ENCODE measurements around the gene CACHD1.

CACHD1 gene

GRCh38 chr1:64669098-64669675 is 199.3 kb downstream of the CACHD1 start:
- no peak for TF ChIP-seq CTCF (IDR thresholded peaks at IDR 0.05; ENCODE audit: control insufficient read depth, insufficient read depth, low read depth, low read length, missing control alignments)
- no peak for DNase-seq (ENCODE audit: low read depth)
- H3K4me3 ChIP-seq (ENCODE audit: control insufficient read depth, low read depth, low read length), result no peak overlapping the region

- H3K4me3 ChIP-seq (ENCODE audit: control insufficient read depth, low read depth, low read length), result no peak overlapping the region
- TF ChIP-seq CTCF (IDR thresholded peaks at IDR 0.05; ENCODE audit: control insufficient read depth, insufficient read depth, low read depth, low read length, missing control alignments), result peak; percentile 68
- no peak for DNase-seq (ENCODE audit: low read depth)
These were observed 205.9 kb downstream of the CACHD1 start for GRCh38 chr1:64675718-64676345.

- no peak for TF ChIP-seq CTCF (IDR thresholded peaks at IDR 0.05; ENCODE audit: control insufficient read depth, insufficient read depth, low read depth, low read length, missing control alignments)
- H3K4me3 ChIP-seq (ENCODE audit: control insufficient read depth, low read depth, low read length), result no peak overlapping the region
- no peak for DNase-seq (ENCODE audit: low read depth)
These were observed 206.5 kb downstream of the CACHD1 start for GRCh38 chr1:64676386-64676785.

GRCh38 chr1:64677532-64677931 is 207.6 kb downstream of the CACHD1 start:
- no peak for DNase-seq (ENCODE audit: low read depth)
- H3K4me3 ChIP-seq (ENCODE audit: control insufficient read depth, low read depth, low read length), result no peak overlapping the region
- TF ChIP-seq CTCF (IDR thresholded peaks at IDR 0.05; ENCODE audit: control insufficient read depth, insufficient read depth, low read depth, low read length, missing control alignments), result no peak

- no peak for TF ChIP-seq CTCF (IDR thresholded peaks at IDR 0.05; ENCODE audit: control insufficient read depth, insufficient read depth, low read depth, low read length, missing control alignments)
These were observed 208.4 kb downstream of the CACHD1 start for GRCh38 chr1:64678366-64678765.

GRCh38 chr1:64679177-64679576 is 209.2 kb downstream of the CACHD1 start:
- TF ChIP-seq CTCF (IDR thresholded peaks at IDR 0.05; ENCODE audit: control insufficient read depth, insufficient read depth, low read depth, low read length, missing control alignments), result no peak
- H3K4me3 ChIP-seq (ENCODE audit: control insufficient read depth, low read depth, low read length), result no peak overlapping the region

More at GRCh38 chr1:64678366-64678765, 208.4 kb downstream of the CACHD1 start:
- DNase-seq (ENCODE audit: low read depth), result no peak
- no peak overlapping the region for H3K4me3 ChIP-seq (ENCODE audit: control insufficient read depth, low read depth, low read length)

More at GRCh38 chr1:64679177-64679576, 209.2 kb downstream of the CACHD1 start:
- no peak for DNase-seq (ENCODE audit: low read depth)

Measured in AG09309 (cell line).